GM21390 (cell line): ENCODE data around the gene MYRFL.
A peak's percentile ranks its signal among the peaks of the same experiment; 100 is the strongest.

Experiments
- ATAC-seq: cut with Tn5 transposase; IDR thresholded peaks from one replicate; pipeline ENCODE4 v1.9.1; 2021; ENCODE audit not compliant: unreplicated experiment

The MYRFL gene

GRCh38 chr12:69931569-69931968 is 106.5 kb downstream of the MYRFL start:
- no peak for ATAC-seq

GRCh38 chr12:69932154-69932553 is 107.1 kb downstream of the MYRFL start:
- no peak for ATAC-seq

- ATAC-seq = peak; percentile 74
Measured at GRCh38 chr12:69932676-69933552, 107.9 kb downstream of the MYRFL start.

- ATAC-seq = no peak
Measured at GRCh38 chr12:69934011-69934410, 109.0 kb downstream of the MYRFL start.

- no peak for ATAC-seq
Measured at GRCh38 chr12:69935651-69936100, 110.6 kb downstream of the MYRFL start.

- no peak for ATAC-seq
Measured at GRCh38 chr12:69936214-69936731, 111.2 kb downstream of the MYRFL start.

- no peak for ATAC-seq
Measured at GRCh38 chr12:69936766-69937165, 111.7 kb downstream of the MYRFL start.

GRCh38 chr12:69947123-69947522 is 122.1 kb downstream of the MYRFL start:
- ATAC-seq = no peak

- no peak for ATAC-seq
Measured at GRCh38 chr12:69947897-69948296, 122.9 kb downstream of the MYRFL start.

GRCh38 chr12:69948851-69949250 is 123.8 kb downstream of the MYRFL start:
- ATAC-seq = no peak

GRCh38 chr12:69949311-69950002 is 124.4 kb downstream of the MYRFL start:
- ATAC-seq = no peak

GRCh38 chr12:69951108-69951507 is 126.1 kb downstream of the MYRFL start:
- no peak for ATAC-seq

- no peak for ATAC-seq
Measured at GRCh38 chr12:69952890-69953289, 127.9 kb downstream of the MYRFL start.

- no peak for ATAC-seq
Measured at GRCh38 chr12:69961246-69961645, 136.2 kb downstream of the MYRFL start.

GRCh38 chr12:69966409-69966808 is 141.4 kb downstream of the MYRFL start:
- no peak for ATAC-seq

- no peak for ATAC-seq
Measured at GRCh38 chr12:69966839-69967238, 141.8 kb downstream of the MYRFL start.

- no peak for ATAC-seq
Measured at GRCh38 chr12:69969011-69969410, 144.0 kb downstream of the MYRFL start.

- ATAC-seq = no peak
Measured at GRCh38 chr12:69972136-69972535, 147.1 kb downstream of the MYRFL start.

GRCh38 chr12:69978020-69978419 is 153.0 kb downstream of the MYRFL start:
- ATAC-seq = no peak

GRCh38 chr12:69981881-69982475 is 157.0 kb downstream of the MYRFL start:
- no peak for ATAC-seq

GRCh38 chr12:69984241-69984640 is 159.2 kb downstream of the MYRFL start:
- no peak for ATAC-seq

GRCh38 chr12:69985656-69986055 is 160.6 kb downstream of the MYRFL start:
- peak; percentile 73 for ATAC-seq
